MCF 10A (cell line): Measurements from ENCODE around the gene CEP192. TPM values are rescaled to one million over a fixed set of nuclear protein-coding genes. Genes with fewer than 3 reads are reported as not detected.

Source experiments
- BruUV-seq: library from RNA; stranded (reverse); fragments of 400-500 nt; replicated peaks from 2 replicates; lab custom pipeline; 2021; lab: Mats Ljungman, UMichigan
- CTCF ChIA-PET: fragments of 300-600 bp; sonication (Branson Sonifier 250); formaldehyde crosslinking; extraction: SDS; loops from one replicate; lab custom pipeline; 2021; ENCODE audit warnings: antibody characterized with exemption, inconsistent platforms; lab: Yijun Ruan, JAX
- POLR2A ChIA-PET: fragments of 300-600, 350-650 bp; sonication (Branson Sonifier 250); formaldehyde crosslinking; extraction: SDS; loops from one replicate; lab custom pipeline; 2020; ENCODE audit warnings: antibody characterized with exemption, inconsistent platforms; lab: Yijun Ruan, JAX
- DNase-seq: peaks from one replicate; pipeline ENCODE4 v3.0.0-alpha.2; 2018; ENCODE audit not compliant: unreplicated experiment
- H3K27ac Mint-ChIP-seq: one replicate; pipeline ENCODE4 v1.8.0; 2022; ENCODE audit warnings: mild to moderate bottlenecking, low read depth, mixed read lengths; ENCODE audit not compliant: unreplicated experiment
- H3K27me3 Mint-ChIP-seq: one replicate; pipeline ENCODE4 v1.8.0; 2022; ENCODE audit warnings: mixed read lengths; ENCODE audit not compliant: insufficient read depth, unreplicated experiment
- H3K36me3 Mint-ChIP-seq: one replicate; pipeline ENCODE4 v1.8.0; 2022; ENCODE audit warnings: mild to moderate bottlenecking, moderate library complexity, mixed read lengths; ENCODE audit not compliant: insufficient read depth, unreplicated experiment
- H3K4me1 Mint-ChIP-seq: one replicate; pipeline ENCODE4 v1.8.0; 2022; ENCODE audit warnings: mixed read lengths; ENCODE audit not compliant: insufficient read depth, unreplicated experiment
- H3K4me3 Mint-ChIP-seq: one replicate; pipeline ENCODE4 v1.8.0; 2022; ENCODE audit warnings: mild to moderate bottlenecking, moderate library complexity, mixed read lengths; ENCODE audit not compliant: unreplicated experiment
- H3K9me3 Mint-ChIP-seq: one replicate; pipeline ENCODE4 v1.8.0; 2022; ENCODE audit warnings: mixed read lengths; ENCODE audit not compliant: unreplicated experiment
- CTCF ChIP-seq: fragments of 200-600 bp; IDR thresholded peaks from one replicate; pipeline ENCODE4 v1.8.0; 2022; ENCODE audit warnings: antibody characterized with exemption, mild to moderate bottlenecking; ENCODE audit not compliant: unreplicated experiment
- intact Hi-C: fragments of 100-400 bp; cut with micrococcal nuclease; formaldehyde crosslinking; loops from 2 replicates; pipeline ENCODE4 v1.14.1; 2022
- total RNA-seq: library from RNA; stranded (reverse); gene quantifications from 2 replicates; pipeline ENCODE4 v1.2.3, GENCODE V29; 2022

CEP192 gene
- total RNA-seq, 1 experiment from 2014 or later: 14.3 TPM

- H3K4me1 Mint-ChIP-seq: no peaks in the 10 kb centered on the region
- H3K27me3 Mint-ChIP-seq: peaks cover 9% of the 10 kb centered on the region
- intact Hi-C loops: no loop called here
- H3K4me3 Mint-ChIP-seq: no peak overlapping the region
- no peaks in the 10 kb centered on the region for H3K9me3 Mint-ChIP-seq
- no peak overlapping the region for H3K27ac Mint-ChIP-seq
- BruUV-seq: no TSS peak
- DNase-seq: no peak
- CTCF ChIA-PET: interaction anchor here (1.5 kb wide), 1 partner anchor 21 kb away, joined by 3 read pairs; no protein-coding TSS in a partner anchor
- no peaks in the 10 kb centered on the region for H3K36me3 Mint-ChIP-seq
- POLR2A ChIA-PET: interaction anchor here (0.6 kb wide), 1 partner anchor 9 kb away, joined by 3 read pairs; no protein-coding TSS in a partner anchor
- TF ChIP-seq CTCF: no peak
Measured at GRCh38 chr18:13165636-13166423, 174.7 kb downstream of the CEP192 start.

GRCh38 chr18:13173578-13174145, 182.5 kb downstream of the CEP192 start:
- no TSS peak for BruUV-seq
- no peak for TF ChIP-seq CTCF
- no peak for DNase-seq
- Mint-ChIP-seq H3K4me3 (no peak overlapping the region), H3K36me3 (no peaks in the 10 kb centered on the region), H3K4me1 (no peaks in the 10 kb centered on the region), H3K9me3 (no peaks in the 10 kb centered on the region), H3K27me3 (peaks cover 14% of the 10 kb centered on the region), H3K27ac (no peak overlapping the region)
- CTCF ChIA-PET: no interaction called here
- POLR2A ChIA-PET: no interaction called here
- intact Hi-C loops: no loop called here

Other genes starting within 250 kb of the CEP192 start
- 60.0 and 75.2 TPM in 2 replicates for gene PTPN2, start 107.1 kb upstream of the CEP192 start, total RNA-seq
- gene SEH1L, start 43.4 kb upstream of the CEP192 start, total RNA-seq: 108 and 139 TPM in 2 replicates
- gene LDLRAD4, start 227.4 kb downstream of the CEP192 start, total RNA-seq: not detected in 2 replicates